Measurements from ENCODE around the gene FRMPD4. TPM values are rescaled to one million over a fixed set of nuclear protein-coding genes. Genes with fewer than 3 reads are reported as not detected.

Gene FRMPD4
- total and polyA plus RNA-seq, 2 experiments from 2014 or later = 0.19 to 0.80 TPM

DNA sequence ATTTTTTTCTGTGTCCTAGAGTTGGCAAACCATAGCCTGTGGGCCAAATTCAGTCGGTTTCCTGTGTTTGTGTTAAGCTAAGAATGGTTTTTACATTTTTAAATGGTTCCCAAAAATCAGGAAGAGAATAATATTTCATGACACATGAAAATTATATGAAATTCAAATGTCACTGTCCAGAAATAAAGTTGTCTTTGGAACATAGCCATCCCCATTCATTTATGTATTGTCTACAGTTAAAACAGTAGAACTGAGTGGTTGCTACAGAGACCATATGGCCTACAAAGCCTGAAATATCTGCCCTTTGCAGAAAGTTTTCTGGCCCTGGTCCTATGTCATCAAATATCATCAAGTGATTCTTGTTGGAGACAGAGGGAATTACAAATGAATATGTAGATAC, 15.5 kb downstream of the FRMPD4 start (continued):
- TF ChIP-seq, protein P1, sequence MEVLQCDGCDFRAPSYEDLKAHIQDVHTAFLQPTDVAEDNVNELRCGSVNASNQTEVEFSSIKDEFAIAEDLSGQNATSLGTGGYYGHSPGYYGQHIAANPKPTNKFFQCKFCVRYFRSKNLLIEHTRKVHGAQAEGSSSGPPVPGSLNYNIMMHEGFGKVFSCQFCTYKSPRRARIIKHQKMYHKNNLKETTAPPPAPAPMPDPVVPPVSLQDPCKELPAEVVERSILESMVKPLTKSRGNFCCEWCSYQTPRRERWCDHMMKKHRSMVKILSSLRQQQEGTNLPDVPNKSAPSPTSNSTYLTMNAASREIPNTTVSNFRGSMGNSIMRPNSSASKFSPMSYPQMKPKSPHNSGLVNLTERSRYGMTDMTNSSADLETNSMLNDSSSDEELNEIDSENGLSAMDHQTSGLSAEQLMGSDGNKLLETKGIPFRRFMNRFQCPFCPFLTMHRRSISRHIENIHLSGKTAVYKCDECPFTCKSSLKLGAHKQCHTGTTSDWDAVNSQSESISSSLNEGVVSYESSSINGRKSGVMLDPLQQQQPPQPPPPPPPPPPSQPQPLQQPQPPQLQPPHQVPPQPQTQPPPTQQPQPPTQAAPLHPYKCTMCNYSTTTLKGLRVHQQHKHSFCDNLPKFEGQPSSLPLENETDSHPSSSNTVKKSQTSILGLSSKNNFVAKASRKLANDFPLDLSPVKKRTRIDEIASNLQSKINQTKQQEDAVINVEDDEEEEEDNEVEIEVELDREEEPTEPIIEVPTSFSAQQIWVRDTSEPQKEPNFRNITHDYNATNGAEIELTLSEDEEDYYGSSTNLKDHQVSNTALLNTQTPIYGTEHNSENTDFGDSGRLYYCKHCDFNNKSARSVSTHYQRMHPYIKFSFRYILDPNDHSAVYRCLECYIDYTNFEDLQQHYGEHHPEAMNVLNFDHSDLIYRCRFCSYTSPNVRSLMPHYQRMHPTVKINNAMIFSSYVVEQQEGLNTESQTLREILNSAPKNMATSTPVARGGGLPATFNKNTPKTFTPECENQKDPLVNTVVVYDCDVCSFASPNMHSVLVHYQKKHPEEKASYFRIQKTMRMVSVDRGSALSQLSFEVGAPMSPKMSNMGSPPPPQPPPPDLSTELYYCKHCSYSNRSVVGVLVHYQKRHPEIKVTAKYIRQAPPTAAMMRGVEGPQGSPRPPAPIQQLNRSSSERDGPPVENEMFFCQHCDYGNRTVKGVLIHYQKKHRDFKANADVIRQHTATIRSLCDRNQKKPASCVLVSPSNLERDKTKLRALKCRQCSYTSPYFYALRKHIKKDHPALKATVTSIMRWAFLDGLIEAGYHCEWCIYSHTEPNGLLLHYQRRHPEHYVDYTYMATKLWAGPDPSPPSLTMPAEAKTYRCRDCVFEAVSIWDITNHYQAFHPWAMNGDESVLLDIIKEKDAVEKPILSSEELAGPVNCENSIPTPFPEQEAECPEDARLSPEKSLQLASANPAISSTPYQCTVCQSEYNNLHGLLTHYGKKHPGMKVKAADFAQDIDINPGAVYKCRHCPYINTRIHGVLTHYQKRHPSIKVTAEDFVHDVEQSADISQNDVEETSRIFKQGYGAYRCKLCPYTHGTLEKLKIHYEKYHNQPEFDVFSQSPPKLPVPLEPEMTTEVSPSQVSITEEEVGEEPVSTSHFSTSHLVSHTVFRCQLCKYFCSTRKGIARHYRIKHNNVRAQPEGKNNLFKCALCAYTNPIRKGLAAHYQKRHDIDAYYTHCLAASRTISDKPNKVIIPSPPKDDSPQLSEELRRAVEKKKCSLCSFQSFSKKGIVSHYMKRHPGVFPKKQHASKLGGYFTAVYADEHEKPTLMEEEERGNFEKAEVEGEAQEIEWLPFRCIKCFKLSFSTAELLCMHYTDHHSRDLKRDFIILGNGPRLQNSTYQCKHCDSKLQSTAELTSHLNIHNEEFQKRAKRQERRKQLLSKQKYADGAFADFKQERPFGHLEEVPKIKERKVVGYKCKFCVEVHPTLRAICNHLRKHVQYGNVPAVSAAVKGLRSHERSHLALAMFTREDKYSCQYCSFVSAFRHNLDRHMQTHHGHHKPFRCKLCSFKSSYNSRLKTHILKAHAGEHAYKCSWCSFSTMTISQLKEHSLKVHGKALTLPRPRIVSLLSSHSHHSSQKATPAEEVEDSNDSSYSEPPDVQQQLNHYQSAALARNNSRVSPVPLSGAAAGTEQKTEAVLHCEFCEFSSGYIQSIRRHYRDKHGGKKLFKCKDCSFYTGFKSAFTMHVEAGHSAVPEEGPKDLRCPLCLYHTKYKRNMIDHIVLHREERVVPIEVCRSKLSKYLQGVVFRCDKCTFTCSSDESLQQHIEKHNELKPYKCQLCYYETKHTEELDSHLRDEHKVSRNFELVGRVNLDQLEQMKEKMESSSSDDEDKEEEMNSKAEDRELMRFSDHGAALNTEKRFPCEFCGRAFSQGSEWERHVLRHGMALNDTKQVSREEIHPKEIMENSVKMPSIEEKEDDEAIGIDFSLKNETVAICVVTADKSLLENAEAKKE (CRISPR knock-in tag; IDR thresholded peaks at IDR 0.05) = no peak
- TF ChIP-seq ZNF331 (CRISPR knock-in tag; IDR thresholded peaks at IDR 0.05; ENCODE audit: low read depth) (no peak), POLR2AphosphoS5 (IDR thresholded peaks at IDR 0.05; ENCODE audit: low read depth) (no peak), CREB1 (CRISPR knock-in tag; IDR thresholded peaks at IDR 0.05; ENCODE audit: low read depth) (no peak), NANOG (IDR thresholded peaks at IDR 0.05; ENCODE audit: borderline replicate concordance) (no peak)

DNA sequence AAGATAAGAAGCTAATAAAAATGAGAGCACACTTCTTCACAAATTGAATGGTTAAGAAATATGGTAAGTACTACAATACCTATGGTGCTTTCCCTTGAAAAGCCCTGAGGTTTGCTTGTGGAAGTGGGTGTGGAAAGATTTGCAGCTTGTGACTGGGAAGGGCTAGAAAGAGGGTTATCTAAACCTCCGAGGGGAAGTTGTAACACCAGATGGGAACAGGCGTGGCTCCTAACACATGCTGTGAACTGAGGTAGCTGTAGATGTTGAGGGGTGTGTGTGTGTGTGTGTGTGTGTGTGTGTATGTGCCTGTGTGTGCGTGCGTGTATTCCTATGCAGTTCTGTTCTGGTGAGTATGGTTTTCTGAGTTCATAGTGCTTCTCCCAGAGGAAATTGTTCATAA, 21.5 kb downstream of the FRMPD4 start:
- Histone ChIP-seq H2AFZ (no peak overlapping the region), H3K4me3 (no peak overlapping the region), H3K79me2 (replicated peaks; ENCODE audit: insufficient read depth) (no peaks in the 10 kb centered on the region), H3F3A (replicated peaks; ENCODE audit: low read depth) (no peaks in the 10 kb centered on the region), H3K27me3 (ENCODE audit: insufficient read depth) (no peaks in the 10 kb centered on the region), H4K20me1 (replicated peaks; ENCODE audit: insufficient read depth) (no peaks in the 10 kb centered on the region), H3K9me2 (ENCODE audit: insufficient read depth) (no peaks in the 10 kb centered on the region), H3K36me3 (ENCODE audit: insufficient read depth) (no peaks in the 10 kb centered on the region), H3K4me1 (ENCODE audit: insufficient read depth) (no peaks in the 10 kb centered on the region), H3K27ac (ENCODE audit: low read depth) (no peak overlapping the region), H3K4me2 (no peak overlapping the region)
- DNase-seq (ENCODE audit: low spot score) (no peak), ATAC-seq (no peak)
- H3K4me3 Mint-ChIP-seq = no peak overlapping the region
- no peaks in the 10 kb centered on the region for H3K9me3 Mint-ChIP-seq
- H3K4me1 Mint-ChIP-seq = no peaks in the 10 kb centered on the region; the same call in 2 of the 3 replicates
- no peaks in the 10 kb centered on the region for H3K36me3 Mint-ChIP-seq (ENCODE audit: low read depth)
- peaks cover 2% of the 10 kb centered on the region for H3K27me3 Mint-ChIP-seq (ENCODE audit: insufficient read depth, low read depth, poor library complexity)
- H3K27ac Mint-ChIP-seq = no peak overlapping the region
- TF ChIP-seq POLR2AphosphoS5 (IDR thresholded peaks at IDR 0.05; ENCODE audit: low read depth) = no peak
- TF ChIP-seq ZNF114 (CRISPR knock-in tag; IDR thresholded peaks at IDR 0.05) = no peak
- TF ChIP-seq STAT1 (IDR thresholded peaks at IDR 0.05; ENCODE audit: unreplicated experiment) = no peak
- no peak for TF ChIP-seq ZNF331 (CRISPR knock-in tag; IDR thresholded peaks at IDR 0.05; ENCODE audit: low read depth)
- TF ChIP-seq, protein P2, sequence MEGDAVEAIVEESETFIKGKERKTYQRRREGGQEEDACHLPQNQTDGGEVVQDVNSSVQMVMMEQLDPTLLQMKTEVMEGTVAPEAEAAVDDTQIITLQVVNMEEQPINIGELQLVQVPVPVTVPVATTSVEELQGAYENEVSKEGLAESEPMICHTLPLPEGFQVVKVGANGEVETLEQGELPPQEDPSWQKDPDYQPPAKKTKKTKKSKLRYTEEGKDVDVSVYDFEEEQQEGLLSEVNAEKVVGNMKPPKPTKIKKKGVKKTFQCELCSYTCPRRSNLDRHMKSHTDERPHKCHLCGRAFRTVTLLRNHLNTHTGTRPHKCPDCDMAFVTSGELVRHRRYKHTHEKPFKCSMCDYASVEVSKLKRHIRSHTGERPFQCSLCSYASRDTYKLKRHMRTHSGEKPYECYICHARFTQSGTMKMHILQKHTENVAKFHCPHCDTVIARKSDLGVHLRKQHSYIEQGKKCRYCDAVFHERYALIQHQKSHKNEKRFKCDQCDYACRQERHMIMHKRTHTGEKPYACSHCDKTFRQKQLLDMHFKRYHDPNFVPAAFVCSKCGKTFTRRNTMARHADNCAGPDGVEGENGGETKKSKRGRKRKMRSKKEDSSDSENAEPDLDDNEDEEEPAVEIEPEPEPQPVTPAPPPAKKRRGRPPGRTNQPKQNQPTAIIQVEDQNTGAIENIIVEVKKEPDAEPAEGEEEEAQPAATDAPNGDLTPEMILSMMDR (conservative IDR thresholded peaks at IDR 0.05; ENCODE audit: low read depth in 2 of 2) = no peak
- TF ChIP-seq EZH2 (IDR thresholded peaks at IDR 0.05; ENCODE audit: low read depth, unreplicated experiment) = no peak
- no peak for TF ChIP-seq EZH2phosphoT487 (IDR thresholded peaks at IDR 0.05; ENCODE audit: unreplicated experiment)

Data from GM23338 (cell line).